ENCODE results near the gene CDNF. TPM values are rescaled to one million over a fixed set of nuclear protein-coding genes. Genes with fewer than 3 reads are reported as not detected.
"Not testable (repeated sequence)": the region's sequence is repeated elsewhere in the genome, so short reads cannot be mapped to it uniquely, and the experiment has no call there.

Gene CDNF
- total RNA-seq, 2 experiments from 2014 or later, result 1.6 to 1.8 TPM

- Mint-ChIP-seq H3K27me3 (no peaks in the 10 kb centered on the region), H3K9me3 (no peaks in the 10 kb centered on the region), H3K4me1 (ENCODE audit: low read depth) (peaks cover 21% of the 10 kb centered on the region), H3K27ac (peak overlapping the region; percentile 94), H3K4me3 (peak overlapping the region; percentile 93), H3K36me3 (peaks cover 20% of the 10 kb centered on the region)
- ChIA-PET CTCF (interaction anchor here (0.6 to 2.3 kb wide), 18 partner anchors 10 to 338 kb away, joined by 3 to 19 read pairs (median 5); partner anchors contain the start of gene SUV39H2), POLR2A (interaction anchor here (0.6 to 3.7 kb wide), 15 partner anchors 42 to 652 kb away, joined by 3 to 29 read pairs (median 4); partner anchors contain the start of gene SUV39H2)
- intact Hi-C loops (cut with micrococcal nuclease), result loop anchor here (5.0 kb wide), 1 partner anchor 340 kb away; no protein-coding TSS in a partner anchor
- no peak for DNase-seq
These were observed 657 bp downstream of the CDNF start for GRCh38 chr10:14837003-14837756.

- no peaks in the 10 kb centered on the region for H3K9me3 Mint-ChIP-seq
- ChIA-PET CTCF (interaction anchor here (0.7 to 2.3 kb wide), 5 partner anchors 9 to 639 kb away, joined by 3 to 13 read pairs (median 4); no protein-coding TSS in a partner anchor), POLR2A (interaction anchor here (0.8 to 3.7 kb wide), 3 partner anchors 14 to 231 kb away, joined by 3 to 29 read pairs (median 21); partner anchors contain the start of gene SUV39H2)
- intact Hi-C loops (cut with micrococcal nuclease), result loop anchor here (5.0 kb wide), 1 partner anchor 339 kb away; no protein-coding TSS in a partner anchor
- peaks cover 21% of the 10 kb centered on the region for H3K4me1 Mint-ChIP-seq (ENCODE audit: low read depth)
- peaks cover 11% of the 10 kb centered on the region for H3K36me3 Mint-ChIP-seq
- no peak for DNase-seq
- no peak overlapping the region for H3K4me3 Mint-ChIP-seq
- H3K27ac Mint-ChIP-seq, result no peak overlapping the region
- H3K27me3 Mint-ChIP-seq, result no peaks in the 10 kb centered on the region
These were observed 1.6 kb downstream of the CDNF start for GRCh38 chr10:14836208-14836607.

GRCh38 chr10:14833106-14833505, 4.7 kb downstream of the CDNF start:
- no peak overlapping the region for H3K27ac Mint-ChIP-seq
- no peaks in the 10 kb centered on the region for H3K36me3 Mint-ChIP-seq
- peaks cover 8% of the 10 kb centered on the region for H3K4me1 Mint-ChIP-seq (ENCODE audit: low read depth)
- no peaks in the 10 kb centered on the region for H3K9me3 Mint-ChIP-seq
- no peak overlapping the region for H3K4me3 Mint-ChIP-seq
- no peak for DNase-seq
- intact Hi-C loops (cut with micrococcal nuclease), result no loop called here
- POLR2A ChIA-PET, result no interaction called here
- H3K27me3 Mint-ChIP-seq, result no peaks in the 10 kb centered on the region
- CTCF ChIA-PET, result no interaction called here

GRCh38 chr10:14826076-14826829, 11.6 kb downstream of the CDNF start:
- CTCF ChIA-PET, result interaction anchor here (0.8 to 1.5 kb wide), 2 partner anchors 11 to 328 kb away, joined by 3 to 4 read pairs; partner anchors contain the start of genes CDNF, HSPA14 and MSANTD7
- Mint-ChIP-seq H3K4me1 (ENCODE audit: low read depth) (no peaks in the 10 kb centered on the region), H3K36me3 (no peaks in the 10 kb centered on the region), H3K4me3 (no peak overlapping the region), H3K27ac (no peak overlapping the region), H3K27me3 (peaks cover 1% of the 10 kb centered on the region), H3K9me3 (no peaks in the 10 kb centered on the region)
- intact Hi-C loops (cut with micrococcal nuclease), result no loop called here
- DNase-seq, result no peak
- POLR2A ChIA-PET, result no interaction called here

- POLR2A ChIA-PET, result no interaction called here
- peaks cover 2% of the 10 kb centered on the region for H3K4me1 Mint-ChIP-seq (ENCODE audit: low read depth)
- intact Hi-C loops (cut with micrococcal nuclease), result loop anchor here (1.0 to 5.0 kb wide), 6 partner anchors 217 to 627 kb away; no protein-coding TSS in a partner anchor
These were observed 13.9 kb downstream of the CDNF start for GRCh38 chr10:14823966-14824365.

GRCh38 chr10:14822879-14823755, 14.7 kb downstream of the CDNF start:
- Mint-ChIP-seq H3K27me3 (peaks cover 1% of the 10 kb centered on the region), H3K9me3 (no peaks in the 10 kb centered on the region), H3K4me3 (no peak overlapping the region), H3K27ac (no peak overlapping the region), H3K36me3 (no peaks in the 10 kb centered on the region), H3K4me1 (ENCODE audit: low read depth) (peaks cover 2% of the 10 kb centered on the region)
- ChIA-PET POLR2A (interaction anchor here (0.8 kb wide), 1 partner anchor 13 kb away, joined by 3 read pairs; no protein-coding TSS in a partner anchor), CTCF (interaction anchor here (0.7 to 3.3 kb wide), 35 partner anchors 10 to 627 kb away, joined by 3 to 23 read pairs (median 4); partner anchors contain the start of genes CDNF, HSPA14 and MSANTD7)
- intact Hi-C loops (cut with micrococcal nuclease), result loop anchor here (1.0 to 5.0 kb wide), 6 partner anchors 216 to 626 kb away; no protein-coding TSS in a partner anchor
- DNase-seq, result peak; percentile 56

More at GRCh38 chr10:14823966-14824365, 13.9 kb downstream of the CDNF start:
- Mint-ChIP-seq H3K4me3 (no peak overlapping the region), H3K27me3 (peaks cover 1% of the 10 kb centered on the region), H3K36me3 (no peaks in the 10 kb centered on the region), H3K27ac (no peak overlapping the region), H3K9me3 (no peaks in the 10 kb centered on the region)
- no peak for DNase-seq
- CTCF ChIA-PET, result interaction anchor here (0.9 to 3.3 kb wide), 19 partner anchors 11 to 627 kb away, joined by 3 to 23 read pairs (median 6); partner anchors contain the start of genes CDNF, HSPA14 and MSANTD7

GRCh38 chr10:14821635-14822375, 16.0 kb downstream of the CDNF start:
- intact Hi-C loops (cut with micrococcal nuclease), result loop anchor here (5.0 kb wide), 4 partner anchors 215 to 625 kb away; no protein-coding TSS in a partner anchor
- Mint-ChIP-seq H3K4me1 (ENCODE audit: low read depth) (peaks cover 2% of the 10 kb centered on the region), H3K36me3 (no peaks in the 10 kb centered on the region), H3K4me3 (no peak overlapping the region), H3K9me3 (no peaks in the 10 kb centered on the region), H3K27me3 (peaks cover 1% of the 10 kb centered on the region), H3K27ac (no peak overlapping the region)
- no peak for DNase-seq
- ChIA-PET POLR2A (interaction anchor here (0.8 kb wide), 1 partner anchor 14 kb away, joined by 3 read pairs; no protein-coding TSS in a partner anchor), CTCF (interaction anchor here (0.6 to 3.3 kb wide), 19 partner anchors 16 to 623 kb away, joined by 3 to 23 read pairs (median 4); partner anchors contain the start of genes CDNF, HSPA14 and MSANTD7)

- no peaks in the 10 kb centered on the region for H3K9me3 Mint-ChIP-seq
- peaks cover 1% of the 10 kb centered on the region for H3K27me3 Mint-ChIP-seq
- H3K4me3 Mint-ChIP-seq, result no peak overlapping the region
- intact Hi-C loops (cut with micrococcal nuclease), result loop anchor here (5.0 kb wide), 4 partner anchors 213 to 623 kb away; no protein-coding TSS in a partner anchor
- ChIA-PET CTCF (no interaction called here), POLR2A (no interaction called here)
- no peaks in the 10 kb centered on the region for H3K36me3 Mint-ChIP-seq
- DNase-seq, result no peak
- peaks cover 2% of the 10 kb centered on the region for H3K4me1 Mint-ChIP-seq (ENCODE audit: low read depth)
- H3K27ac Mint-ChIP-seq, result no peak overlapping the region
These were observed 17.1 kb downstream of the CDNF start for GRCh38 chr10:14820775-14821154.

- Mint-ChIP-seq H3K36me3 (no peaks in the 10 kb centered on the region), H3K27ac (no peak overlapping the region), H3K4me3 (no peak overlapping the region), H3K9me3 (no peaks in the 10 kb centered on the region), H3K4me1 (ENCODE audit: low read depth) (peaks cover 2% of the 10 kb centered on the region), H3K27me3 (no peaks in the 10 kb centered on the region)
- no peak for DNase-seq
- ChIA-PET CTCF (interaction anchor here (1.0 to 1.1 kb wide), 2 partner anchors 265 to 277 kb away, joined by 3 read pairs; no protein-coding TSS in a partner anchor), POLR2A (no interaction called here)
- intact Hi-C loops (cut with micrococcal nuclease), result loop anchor here (5.0 kb wide), 4 partner anchors 213 to 623 kb away; no protein-coding TSS in a partner anchor
These were observed 17.6 kb downstream of the CDNF start for GRCh38 chr10:14820010-14820774.

- H3K27ac Mint-ChIP-seq; DNase-seq; H3K36me3 Mint-ChIP-seq; intact Hi-C loops (cut with micrococcal nuclease); CTCF ChIA-PET; H3K9me3 Mint-ChIP-seq; POLR2A ChIA-PET; H3K27me3 Mint-ChIP-seq; H3K4me3 Mint-ChIP-seq: not testable (repeated sequence)
- peaks cover 16% of the 10 kb centered on the region for H3K4me1 Mint-ChIP-seq (ENCODE audit: low read depth)
These were observed 21.1 kb downstream of the CDNF start for GRCh38 chr10:14816717-14817116.
